GM12878 (cell line): Measurements from ENCODE around the gene MRPS15. TPM values are rescaled to one million over a fixed set of nuclear protein-coding genes. Genes with fewer than 3 reads are reported as not detected.
A peak's percentile ranks its signal among the peaks of the same experiment; 100 is the strongest.

ENCODE experiments used
- ASH2L ChIP-seq: fragments of 300-600, 200-600 bp; sonication (generic); IDR thresholded peaks from 2 replicates; pipeline ENCODE4 v1.6.1; 2017; ENCODE audit warnings: low read depth, mild to moderate bottlenecking, borderline replicate concordance
- BMI1 ChIP-seq: fragments of 450-650 bp; IDR thresholded peaks from 2 replicates; pipeline ENCODE4 v1.6.1; 2016; ENCODE audit warnings: mild to moderate bottlenecking, moderate library complexity, borderline replicate concordance
- CBFB ChIP-seq: IDR thresholded peaks from 2 replicates; pipeline ENCODE4 v1.6.1; 2016; ENCODE audit warnings: antibody characterized with exemption, low read depth
- CBX3 ChIP-seq: fragments of 200-600 bp; sonication (generic); IDR thresholded peaks from 2 replicates; pipeline ENCODE4 v1.6.1; 2016; ENCODE audit warnings: low read depth, borderline replicate concordance
- CBX5 ChIP-seq: sonication (generic); IDR thresholded peaks from 2 replicates; pipeline ENCODE4 v1.6.1; 2016; ENCODE audit warnings: low read depth, moderate library complexity, mild to moderate bottlenecking, inconsistent platforms
- CHD1 ChIP-seq: IDR thresholded peaks from 2 replicates; pipeline ENCODE4 v1.6.1; 2012; ENCODE audit warnings: low read depth, low read length, improper control_type of control experiment
- CHD2 ChIP-seq: IDR thresholded peaks from 2 replicates; pipeline ENCODE4 v1.6.1; 2011; ENCODE audit warnings: low read depth, low read length, improper control_type of control experiment, borderline replicate concordance
- CREM ChIP-seq: IDR thresholded peaks from 2 replicates; pipeline ENCODE4 v1.6.1; 2014; ENCODE audit warnings: antibody characterized with exemption, low read depth
- CTCF ChIP-seq, 3 experiments: IDR thresholded peaks in 2 of 3; conservative IDR thresholded peaks in 1 of 3; 2 replicates each; pipeline ENCODE4 v1.5.1; 2011; ENCODE audit warnings: low read depth in 3 of 3, low read length in 3 of 3, mild to moderate bottlenecking in 3 of 3, control low read depth in 2 of 3, moderate library complexity in 2 of 3, inconsistent platforms in 1 of 3, mixed read lengths in 1 of 3; ENCODE audit not compliant: control insufficient read depth in 2 of 3, insufficient read depth in 1 of 3; ENCODE audit errors: extremely low read depth in 1 of 3
- DPF2 ChIP-seq: fragments of 450-650 bp; IDR thresholded peaks from 2 replicates; pipeline ENCODE4 v1.6.1; 2017; ENCODE audit warnings: mild to moderate bottlenecking
- EZH2 ChIP-seq: IDR thresholded peaks from 2 replicates; pipeline ENCODE4 v1.6.1; 2012; ENCODE audit warnings: low read depth, mild to moderate bottlenecking, control low read depth, inconsistent platforms, low read length, borderline replicate concordance; ENCODE audit not compliant: control insufficient read depth
- HCFC1 ChIP-seq: fragments of 150-350 bp; IDR thresholded peaks from 2 replicates; pipeline ENCODE4 v1.6.1; 2014; ENCODE audit warnings: low read length
- HDGF ChIP-seq: fragments of 450-650 bp; IDR thresholded peaks from 2 replicates; pipeline ENCODE4 v1.6.1; 2016; ENCODE audit warnings: antibody characterized with exemption
- IRF4 ChIP-seq: IDR thresholded peaks from 2 replicates; pipeline ENCODE4 v1.6.1; 2011; ENCODE audit warnings: low read depth, low read length
- KDM1A ChIP-seq: fragments of 200-600 bp; sonication (generic); IDR thresholded peaks from 2 replicates; pipeline ENCODE4 v1.6.1; 2016; ENCODE audit warnings: borderline replicate concordance
- KLF5 ChIP-seq: fragments of 450-650 bp; IDR thresholded peaks from 2 replicates; pipeline ENCODE4 v1.6.1; 2014; ENCODE audit warnings: mild to moderate bottlenecking; ENCODE audit not compliant: partially characterized antibody
- LARP7 ChIP-seq: fragments of 450-650 bp; IDR thresholded peaks from 2 replicates; pipeline ENCODE4 v1.6.1; 2017; ENCODE audit warnings: mild to moderate bottlenecking
- MXI1 ChIP-seq: fragments of 150-350 bp; IDR thresholded peaks from 2 replicates; pipeline ENCODE4 v1.6.1; 2011; ENCODE audit warnings: low read depth, mild to moderate bottlenecking, inconsistent platforms, low read length, improper control_type of control experiment
- MYC ChIP-seq: IDR thresholded peaks from 2 replicates; pipeline ENCODE4 v1.6.1; 2011; ENCODE audit warnings: mild to moderate bottlenecking, low read length, moderate library complexity, inconsistent platforms; ENCODE audit not compliant: insufficient read depth, insufficient replicate concordance, insufficient read length, severe bottlenecking
- NFYA ChIP-seq: IDR thresholded peaks from 2 replicates; pipeline ENCODE4 v1.6.1; 2011; ENCODE audit warnings: low read depth, mild to moderate bottlenecking, low read length, improper control_type of control experiment, borderline replicate concordance
- NR2F1 ChIP-seq: fragments of 450-650 bp; conservative IDR thresholded peaks from 2 replicates; pipeline ENCODE4 v1.6.1; 2017; ENCODE audit warnings: mild to moderate bottlenecking
- POLR2AphosphoS5 ChIP-seq: IDR thresholded peaks from 2 replicates; pipeline ENCODE4 v1.6.1; 2011; ENCODE audit warnings: mild to moderate bottlenecking, low read length, inconsistent platforms
- SIX5 ChIP-seq: IDR thresholded peaks from 2 replicates; pipeline ENCODE4 v1.6.1; 2011; ENCODE audit warnings: mild to moderate bottlenecking, low read depth, low read length, moderate library complexity; ENCODE audit not compliant: severe bottlenecking
- SUPT20H ChIP-seq: IDR thresholded peaks from 2 replicates; pipeline ENCODE4 v1.6.1; 2011; ENCODE audit warnings: low read depth, mild to moderate bottlenecking, low read length, moderate library complexity, borderline replicate concordance; ENCODE audit not compliant: control insufficient read depth
- SUZ12 ChIP-seq: fragments of 200-600 bp; sonication (generic); IDR thresholded peaks from one replicate; pipeline ENCODE4 v1.6.1; 2018; ENCODE audit warnings: antibody characterized with exemption, mild to moderate bottlenecking; ENCODE audit not compliant: unreplicated experiment
- TBL1XR1 ChIP-seq: IDR thresholded peaks from 2 replicates; pipeline ENCODE4 v1.6.1; 2012; ENCODE audit warnings: low read depth, low read length, improper control_type of control experiment
- WRNIP1 ChIP-seq: IDR thresholded peaks from 2 replicates; pipeline ENCODE4 v1.6.1; 2011; ENCODE audit warnings: low read depth, low read length, improper control_type of control experiment, borderline replicate concordance
- YBX1 ChIP-seq: fragments of 450-650 bp; IDR thresholded peaks from 2 replicates; pipeline ENCODE4 v1.6.1; 2016; ENCODE audit warnings: antibody characterized with exemption
- YY1 ChIP-seq: IDR thresholded peaks from 2 replicates; pipeline ENCODE4 v1.6.1; 2011; ENCODE audit warnings: low read depth, mild to moderate bottlenecking, low read length
- ZNF24 ChIP-seq: fragments of 450-650 bp; IDR thresholded peaks from 2 replicates; pipeline ENCODE4 v1.6.1; 2017; ENCODE audit warnings: antibody characterized with exemption, mild to moderate bottlenecking
- ZNF274 ChIP-seq: IDR thresholded peaks from one replicate; pipeline ENCODE4 v1.8.0; 2011; ENCODE audit not compliant: insufficient read length, insufficient read depth
- ZNF622 ChIP-seq: fragments of 450-650 bp; IDR thresholded peaks from 2 replicates; pipeline ENCODE4 v1.6.1; 2017; ENCODE audit warnings: mild to moderate bottlenecking, inconsistent platforms
- ZSCAN29 ChIP-seq: fragments of 450-650 bp; IDR thresholded peaks from 2 replicates; pipeline ENCODE4 v1.6.1; 2017; ENCODE audit warnings: mild to moderate bottlenecking, moderate library complexity
- polyA plus RNA-seq, 11 experiments: library from polyadenylated mRNA; depleted of rRNA in 4 of 11; unstranded in 6 of 11; stranded (reverse) in 5 of 11; fragments of >200 nt; fragmentation: Nextera tagmentation in 4 of 11; fragmentation: Illumina TruSeq in 1 of 11; extraction: Ambion mirVana in 4 of 11; extraction: Trizol in 1 of 11; gene quantifications; 1 replicate in 1 of 11; 2 replicates in 10 of 11; pipeline versions ENCODE4 v1.2.1 to v1.2.3, GENCODE V29; 2011 to 2016; ENCODE audit warnings: inconsistent platforms in 2 of 11, missing spikeins in 2 of 11, low read depth in 1 of 11
- total RNA-seq, 4 experiments: library from RNA; depleted of rRNA in 3 of 4; stranded (reverse); fragments of >200 nt in 3 of 4; fragmentation: Illumina TruSeq in 1 of 4; extraction: Trizol in 1 of 4; gene quantifications; 2 replicates each; pipeline versions ENCODE4 v1.2.1 to v1.2.3, GENCODE V29; 2013 to 2021

The MRPS15 gene
- total and polyA plus RNA-seq, 10 of the 15 experiments (the other 5 are each of a cell fraction or from before 2014, with no cell fraction given), result 41.1 to 207 (median 107) TPM

GRCh38 chr1:36463803-36464604 is at the start of gene MRPS15 (continued):
- TF ChIP-seq KLF5 (peak; percentile 90), KDM1A (no peak), BMI1 (no peak), SUPT20H (no peak), MYC (peak; percentile 74), MXI1 (peak; percentile 98), SIX5 (peak; percentile 82), WRNIP1 (no peak), SUZ12 (no peak), DPF2 (0 out of 2 replicates have a peak, but pooled peaks have one; percentile 22), NR2F1 (peak; percentile 89), CBX5 (0 out of 2 replicates have a peak, but pooled peaks have one; percentile 35), POLR2AphosphoS5 (peak; percentile 95), HCFC1 (peak; percentile 95), ASH2L (peak; percentile 100), ZNF622 (no peak), CBFB (peak; percentile 64; the same call in 1 of the 2 replicates), CHD1 (no peak), NFYA (no peak), YBX1 (0 out of 2 replicates have a peak, but pooled peaks have one; percentile 14), CREM (peak; percentile 96), EZH2 (no peak), TBL1XR1 (peak; percentile 72; the same call in 1 of the 2 replicates), ZSCAN29 (no peak), CHD2 (peak; percentile 67; the same call in 1 of the 2 replicates), LARP7 (peak; percentile 64; the same call in 1 of the 2 replicates), YY1 (peak; percentile 100), ZNF24 (peak; percentile 24; the same call in 1 of the 2 replicates), CBX3 (no peak), IRF4 (peak; percentile 70), HDGF (peak; percentile 86; the same call in 1 of the 2 replicates), CTCF (IDR thresholded peaks at IDR 0.05 in 2 of 3, conservative IDR thresholded peaks at IDR 0.05 in 1 of 3; ENCODE audit: control insufficient read depth in 2 of 3, extremely low read depth in 1 of 3, insufficient read depth in 1 of 3, low read depth in 3 of 3, low read length in 3 of 3) (no peak), ZNF274 (no peak)
